GM04504 (cell line): ENCODE data around the gene APOBR.
"Not testable (repeated sequence)": the region's sequence is repeated elsewhere in the genome, so short reads cannot be mapped to it uniquely, and the experiment has no call there.

Experiments used
- DNase-seq: peaks from one replicate; pipeline ENCODE4 v3.0.0-alpha.2; 2012; ENCODE audit warnings: low read depth

Gene APOBR

GRCh38 chr16:28497861-28498599 is 3.6 kb downstream of the APOBR start:
- no peak for DNase-seq

DNA sequence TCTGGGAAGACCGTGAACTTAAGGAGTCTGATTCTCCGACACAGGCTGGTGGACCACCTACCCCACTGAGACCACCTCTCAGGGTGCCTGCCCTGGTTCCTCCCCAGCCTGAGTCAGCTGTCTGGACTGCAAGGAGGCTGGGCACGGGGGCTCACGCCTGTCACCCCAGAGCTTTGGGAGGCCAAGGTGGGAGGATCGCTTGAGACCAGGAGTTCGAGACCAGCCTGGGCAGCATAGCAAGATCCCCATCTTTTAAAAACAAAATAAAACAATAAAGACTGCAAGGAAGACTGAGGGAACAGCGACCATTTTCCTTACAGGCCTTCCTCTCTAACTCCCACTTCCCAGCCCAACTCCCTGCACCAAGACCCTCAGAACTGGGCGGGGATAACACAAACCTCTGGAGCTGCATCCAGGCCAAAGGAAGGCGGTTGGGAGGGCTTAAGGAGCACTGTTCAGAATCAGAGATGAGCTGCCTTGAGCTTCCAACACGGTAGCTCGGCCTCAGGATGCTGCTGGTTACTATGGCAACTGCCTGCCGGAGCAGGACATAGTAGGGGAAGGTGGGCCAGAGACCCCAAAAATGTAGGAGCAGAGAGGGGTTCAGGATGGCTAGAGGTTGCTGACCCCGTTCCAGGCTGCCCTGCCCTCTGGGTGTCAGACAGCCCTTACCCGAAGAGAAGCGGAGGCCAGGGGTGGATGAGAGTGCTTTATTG is 4.4 kb downstream of the APOBR start:
- DNase-seq: no peak

- DNase-seq: no peak
Observed at GRCh38 chr16:28499854-28500253, 5.4 kb downstream of the APOBR start.

DNA sequence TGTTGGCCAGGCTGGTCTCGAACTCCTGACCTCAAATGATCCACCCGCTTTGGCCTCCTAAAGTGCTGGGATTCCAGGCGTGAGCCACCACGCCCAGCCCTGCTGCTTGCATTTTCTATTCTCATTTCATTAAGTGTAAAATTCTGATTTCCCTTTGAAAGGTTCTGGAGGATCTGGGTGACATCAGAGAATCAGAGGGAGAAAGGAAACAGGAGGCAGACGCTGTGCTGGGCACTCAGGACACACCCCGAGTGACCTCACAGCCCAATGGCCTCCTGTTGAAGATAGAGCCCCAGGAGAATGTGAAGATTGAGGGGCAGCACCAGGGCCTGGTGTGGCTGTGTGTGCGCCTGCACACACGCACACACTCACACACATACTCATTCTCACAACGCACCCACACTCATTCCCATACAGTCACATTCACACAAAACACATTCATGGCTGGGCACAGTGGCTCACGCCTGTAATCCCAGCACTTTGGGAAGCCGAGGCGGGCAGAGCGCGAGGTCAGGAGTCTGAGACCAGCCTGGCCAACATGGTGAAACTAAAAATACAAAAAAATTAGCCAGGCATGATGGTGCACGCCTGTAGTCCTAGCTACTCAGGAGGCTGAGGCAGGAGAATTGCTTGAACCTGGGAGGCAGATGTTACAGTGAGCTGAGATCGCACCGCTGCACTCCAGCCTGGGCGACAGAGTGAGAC is 6.2 kb downstream of the APOBR start:
- DNase-seq: not testable (repeated sequence)

- DNase-seq: no peak
Observed at GRCh38 chr16:28501258-28502232, 7.1 kb downstream of the APOBR start.

DNA sequence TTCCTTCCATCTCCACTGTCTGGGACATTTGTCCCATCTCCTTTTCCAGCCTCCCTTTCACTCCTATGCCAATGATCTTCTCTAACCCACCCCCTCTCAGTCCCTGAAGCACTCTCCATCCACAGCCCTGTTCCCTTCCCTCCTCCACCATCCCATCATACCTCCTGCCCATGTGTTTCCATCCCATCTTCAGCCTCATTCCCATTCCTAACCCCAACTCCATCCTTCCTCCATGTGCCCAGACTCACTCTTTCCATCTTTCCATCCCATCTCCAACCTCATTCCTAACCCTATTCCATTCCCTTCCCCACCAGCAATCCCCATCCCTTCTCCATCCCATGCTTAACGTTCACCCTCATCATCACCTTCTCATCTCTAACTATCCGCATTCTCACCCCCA is 7.8 kb downstream of the APOBR start:
- DNase-seq: no peak

- no peak for DNase-seq
Observed at GRCh38 chr16:28503470-28504259, 9.2 kb downstream of the APOBR start.

GRCh38 chr16:28504707-28505404 is 10.4 kb downstream of the APOBR start:
- DNase-seq: no peak

DNA sequence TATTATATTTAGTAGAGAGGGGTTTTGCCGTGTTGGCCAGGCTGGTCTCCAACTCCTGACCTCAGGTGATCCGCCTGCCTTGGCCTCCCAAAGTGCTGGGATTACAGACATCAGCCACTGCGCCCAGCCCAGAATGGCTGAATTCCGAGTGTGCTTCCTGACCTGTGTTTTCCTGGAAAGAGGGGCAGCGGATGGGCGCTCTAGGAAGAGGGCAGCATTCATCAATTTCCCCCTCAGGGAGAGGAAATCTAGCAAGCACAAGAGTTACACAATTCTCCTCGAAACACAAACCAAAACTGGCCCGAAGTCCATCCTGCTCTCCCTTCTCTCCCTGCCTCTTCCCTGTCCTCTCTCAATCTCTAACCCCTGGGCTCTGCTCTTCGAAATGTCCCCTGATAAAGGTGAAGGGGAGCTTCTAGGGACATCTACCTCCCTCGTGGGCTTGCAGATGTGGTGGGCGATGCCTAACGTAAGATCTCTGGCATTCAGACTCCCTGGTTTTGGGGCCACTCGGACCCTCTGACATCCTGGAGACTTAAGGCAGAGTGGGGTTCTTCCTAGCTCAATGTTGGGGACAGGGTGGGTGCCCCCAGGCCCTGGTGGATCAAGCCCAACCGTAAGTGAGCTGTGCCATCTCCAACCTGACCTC is 11.2 kb downstream of the APOBR start:
- DNase-seq: no peak

DNA sequence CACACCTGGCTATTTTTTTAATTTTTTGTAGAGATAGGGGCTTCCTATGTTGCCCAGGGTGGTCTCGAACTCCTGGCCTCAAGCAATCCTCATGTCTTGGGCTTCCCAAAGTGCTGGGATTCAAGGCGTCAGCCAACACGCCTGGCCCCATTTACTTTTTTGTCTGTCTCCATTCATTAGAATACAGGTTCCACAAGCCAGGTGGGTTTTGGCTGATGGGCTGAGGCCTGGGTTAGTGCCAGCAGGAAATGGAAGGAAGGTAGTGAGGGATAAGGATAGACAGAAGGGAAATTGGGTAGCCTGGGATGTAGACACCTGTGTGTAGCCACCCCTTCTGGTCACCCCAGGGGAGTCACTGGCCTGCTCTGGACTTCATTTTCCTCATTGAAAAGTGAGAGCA is 16.6 kb downstream of the APOBR start:
- DNase-seq: no peak

DNA sequence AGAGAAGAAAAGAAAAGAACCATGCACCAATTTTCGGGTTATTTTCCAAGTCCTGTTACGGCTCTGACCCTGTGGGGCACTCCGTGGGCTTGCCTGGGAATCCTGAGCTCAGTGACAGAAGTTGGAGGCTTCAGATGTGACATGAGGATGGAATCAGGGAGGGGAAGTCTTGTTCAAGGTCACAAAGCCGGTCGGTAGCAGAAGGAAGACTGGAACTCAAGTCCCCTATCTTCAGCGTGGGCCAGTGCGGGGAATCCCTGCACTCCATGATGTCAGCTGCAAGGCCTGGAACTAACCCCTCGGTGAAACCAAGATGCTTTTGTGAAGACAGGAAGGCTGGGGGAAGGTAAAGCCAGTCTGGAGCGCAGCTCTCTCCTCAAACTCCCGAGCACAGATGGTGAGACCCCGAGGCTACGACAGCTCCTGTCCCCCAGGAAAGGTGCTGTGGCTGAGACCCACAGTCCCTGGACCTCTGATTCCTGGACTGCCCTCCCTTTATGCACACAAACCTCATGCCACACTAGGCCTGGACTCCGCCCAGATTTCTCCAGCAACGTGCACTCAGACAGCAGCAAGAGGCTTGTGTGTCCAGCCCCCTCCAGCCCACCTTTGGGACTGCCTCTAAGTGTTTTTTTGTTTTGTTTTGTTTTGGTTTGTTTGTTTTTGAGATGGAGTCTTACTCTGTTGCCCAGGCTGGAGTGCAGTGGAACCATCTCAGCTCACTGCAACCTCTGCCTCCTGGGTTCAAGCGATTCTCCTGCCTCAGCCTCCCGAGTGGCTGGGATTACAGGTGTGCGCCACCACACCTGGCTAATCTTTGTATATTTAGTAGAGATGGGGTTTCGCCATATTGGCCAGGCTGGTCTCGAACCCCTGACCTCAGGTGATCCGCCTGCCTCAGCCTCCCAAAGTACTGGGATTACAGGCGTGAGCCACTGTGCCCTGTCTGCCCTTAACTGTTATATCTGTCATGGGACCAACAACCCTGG is 17.7 kb downstream of the APOBR start:
- DNase-seq: no peak

GRCh38 chr16:28513484-28514181 is 19.2 kb downstream of the APOBR start:
- DNase-seq: no peak

GRCh38 chr16:28514246-28514645 is 19.8 kb downstream of the APOBR start:
- DNase-seq: no peak

- no peak for DNase-seq
Observed at GRCh38 chr16:28520672-28521071, 26.2 kb downstream of the APOBR start.

- no peak for DNase-seq
Observed at GRCh38 chr16:28521436-28521835, 27.0 kb downstream of the APOBR start.

DNA sequence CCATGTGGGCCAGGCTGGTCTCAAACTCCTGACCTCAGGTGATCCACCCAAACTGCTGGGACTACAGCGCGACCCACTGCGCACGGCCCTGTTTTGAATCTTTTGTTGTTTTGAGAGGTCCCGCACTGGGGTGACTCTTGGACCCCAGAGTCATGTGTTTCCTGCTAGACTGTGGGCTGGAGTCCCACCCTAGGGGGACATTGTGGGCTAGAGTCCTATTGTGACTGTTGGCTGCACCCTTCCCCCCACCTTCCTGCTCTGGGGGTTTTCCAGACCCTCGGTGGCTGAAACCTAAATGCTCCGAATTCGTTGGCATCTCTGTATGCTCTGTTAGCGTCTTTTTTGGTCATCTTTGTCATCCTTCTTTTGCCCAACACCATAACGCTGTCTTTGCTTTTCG is 28.3 kb downstream of the APOBR start:
- DNase-seq: no peak

DNA sequence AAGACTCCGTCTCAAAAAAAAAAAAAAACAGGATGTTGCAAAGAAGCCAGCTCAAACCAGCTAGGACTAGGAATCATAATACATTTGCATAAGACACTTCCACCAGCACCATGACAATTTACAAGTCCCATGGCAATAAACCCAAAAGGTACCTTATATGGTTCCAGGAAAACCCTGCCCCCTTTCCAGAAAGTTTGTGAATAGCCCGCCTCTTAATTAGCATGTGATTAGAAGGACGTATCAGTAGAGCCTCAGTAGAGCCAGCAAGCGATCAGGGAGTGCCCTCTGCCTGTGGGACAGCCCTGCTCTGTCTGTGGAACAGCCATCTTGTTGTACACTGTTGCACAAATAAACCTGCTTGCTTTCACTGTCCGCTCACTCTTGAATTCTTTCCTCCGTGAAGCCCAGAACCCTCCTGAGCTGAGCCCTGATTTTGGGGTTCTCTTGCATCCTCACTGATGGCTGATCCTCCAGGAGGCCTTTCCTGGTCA is 30.3 kb downstream of the APOBR start:
- no peak for DNase-seq
